Measurements from ENCODE around the gene SHISAL1.

GRCh38 chr22:44358709-44359440, 46.1 kb upstream of the SHISAL1 start:
- TF ChIP-seq, protein P1, sequence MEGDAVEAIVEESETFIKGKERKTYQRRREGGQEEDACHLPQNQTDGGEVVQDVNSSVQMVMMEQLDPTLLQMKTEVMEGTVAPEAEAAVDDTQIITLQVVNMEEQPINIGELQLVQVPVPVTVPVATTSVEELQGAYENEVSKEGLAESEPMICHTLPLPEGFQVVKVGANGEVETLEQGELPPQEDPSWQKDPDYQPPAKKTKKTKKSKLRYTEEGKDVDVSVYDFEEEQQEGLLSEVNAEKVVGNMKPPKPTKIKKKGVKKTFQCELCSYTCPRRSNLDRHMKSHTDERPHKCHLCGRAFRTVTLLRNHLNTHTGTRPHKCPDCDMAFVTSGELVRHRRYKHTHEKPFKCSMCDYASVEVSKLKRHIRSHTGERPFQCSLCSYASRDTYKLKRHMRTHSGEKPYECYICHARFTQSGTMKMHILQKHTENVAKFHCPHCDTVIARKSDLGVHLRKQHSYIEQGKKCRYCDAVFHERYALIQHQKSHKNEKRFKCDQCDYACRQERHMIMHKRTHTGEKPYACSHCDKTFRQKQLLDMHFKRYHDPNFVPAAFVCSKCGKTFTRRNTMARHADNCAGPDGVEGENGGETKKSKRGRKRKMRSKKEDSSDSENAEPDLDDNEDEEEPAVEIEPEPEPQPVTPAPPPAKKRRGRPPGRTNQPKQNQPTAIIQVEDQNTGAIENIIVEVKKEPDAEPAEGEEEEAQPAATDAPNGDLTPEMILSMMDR (IDR thresholded peaks at IDR 0.05 in 2 of 3, conservative IDR thresholded peaks at IDR 0.05 in 1 of 3; ENCODE audit: control insufficient read depth in 2 of 3, extremely low read depth in 1 of 3, insufficient read depth in 1 of 3, low read depth in 3 of 3, low read length in 3 of 3): no peak
- TF ChIP-seq CREB1 (IDR thresholded peaks at IDR 0.05; ENCODE audit: low read depth): no peak
- no peak for TF ChIP-seq POLR2AphosphoS2 (IDR thresholded peaks at IDR 0.05; ENCODE audit: low read depth, low read length)
- no peak for TF ChIP-seq ZBED1 (IDR thresholded peaks at IDR 0.05; ENCODE audit: borderline replicate concordance)
- TF ChIP-seq ATF7 (IDR thresholded peaks at IDR 0.05; ENCODE audit: low read depth): no peak
- no peak for TF ChIP-seq MAX (IDR thresholded peaks at IDR 0.05; ENCODE audit: low read depth, low read length)

Measured in GM12878 (cell line).